Parathyroid adenoma (tissue), 2 donors: ENCODE data around the gene KLF12.

Experiments used
- H2AFZ ChIP-seq: fragments of 300-600 bp; sonication (generic); one replicate; pipeline ENCODE4 v1.7.0; 2017; ENCODE audit warnings: antibody characterized with exemption, mild to moderate bottlenecking
- H3K27ac ChIP-seq: fragments of 300-600 bp; sonication (generic); one replicate; pipeline ENCODE4 v1.7.0; 2017
- H3K27me3 ChIP-seq: fragments of 300-600 bp; sonication (generic); one replicate; pipeline ENCODE4 v1.7.0; 2017; ENCODE audit warnings: low read length; ENCODE audit not compliant: control insufficient read depth, insufficient read depth
- H3K36me3 ChIP-seq: fragments of 300-600 bp; sonication (generic); one replicate; pipeline ENCODE4 v1.7.0; 2017; ENCODE audit warnings: low read length; ENCODE audit not compliant: control insufficient read depth, insufficient read depth
- H3K4me1 ChIP-seq: fragments of 300-600 bp; sonication (generic); one replicate; pipeline ENCODE4 v1.7.0; 2017; ENCODE audit warnings: control low read depth
- H3K4me2 ChIP-seq: fragments of 300-600 bp; sonication (generic); one replicate; pipeline ENCODE4 v1.7.0; 2017; ENCODE audit warnings: low read length
- H3K4me3 ChIP-seq: fragments of 300-600 bp; sonication (generic); one replicate; pipeline ENCODE4 v1.7.0; 2017; ENCODE audit warnings: low read depth, low read length
- H3K79me2 ChIP-seq: fragments of 300-600 bp; sonication (generic); one replicate; pipeline ENCODE4 v1.7.0; 2017; ENCODE audit warnings: control low read depth
- H3K9ac ChIP-seq: fragments of 300-600 bp; sonication (generic); one replicate; pipeline ENCODE4 v1.7.0; 2017; ENCODE audit warnings: mild to moderate bottlenecking
- H3K9me3 ChIP-seq: fragments of 300-600 bp; sonication (generic); one replicate; pipeline ENCODE4 v1.7.0; 2017; ENCODE audit warnings: low read length; ENCODE audit not compliant: control insufficient read depth
- TF ChIP-seq, protein P1 (sequence below): fragments of 300-600 bp; sonication (generic); IDR thresholded peaks from one replicate; pipeline ENCODE4 v1.7.0; 2017; ENCODE audit warnings: antibody characterized with exemption, mild to moderate bottlenecking
- donor health status: primary hyperparathyroidism.

The KLF12 gene

DNA sequence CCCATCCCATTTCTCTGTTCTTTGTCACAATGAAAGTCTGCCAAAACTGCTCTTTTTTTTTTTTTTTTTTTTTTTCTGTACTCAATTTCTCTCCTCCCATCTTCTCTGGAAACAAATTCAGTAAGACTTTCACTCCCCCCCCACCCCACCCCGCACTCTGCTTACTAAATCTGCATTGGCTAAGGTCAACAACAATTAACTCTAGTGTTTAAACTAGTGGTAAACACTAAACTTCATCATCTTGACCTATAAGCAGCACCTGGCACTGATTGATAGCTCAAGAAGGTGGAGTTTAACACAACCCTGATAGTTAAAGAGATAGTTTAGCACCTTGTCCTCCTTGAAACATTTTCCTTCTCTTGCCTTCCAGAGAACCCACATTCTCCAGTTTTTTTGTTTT lies 14.1 kb upstream of the KLF12 start:
- Histone ChIP-seq H3K27me3 (no peaks in the 10 kb centered on the region), H2AFZ (no peak overlapping the region), H3K4me2 (no peak overlapping the region), H3K9ac (no peak overlapping the region), H3K9me3 (no peaks in the 10 kb centered on the region), H3K36me3 (no peaks in the 10 kb centered on the region), H3K27ac (no peak overlapping the region), H3K79me2 (no peaks in the 10 kb centered on the region), H3K4me1 (no peaks in the 10 kb centered on the region), H3K4me3 (no peak overlapping the region)
- TF ChIP-seq, protein P1, sequence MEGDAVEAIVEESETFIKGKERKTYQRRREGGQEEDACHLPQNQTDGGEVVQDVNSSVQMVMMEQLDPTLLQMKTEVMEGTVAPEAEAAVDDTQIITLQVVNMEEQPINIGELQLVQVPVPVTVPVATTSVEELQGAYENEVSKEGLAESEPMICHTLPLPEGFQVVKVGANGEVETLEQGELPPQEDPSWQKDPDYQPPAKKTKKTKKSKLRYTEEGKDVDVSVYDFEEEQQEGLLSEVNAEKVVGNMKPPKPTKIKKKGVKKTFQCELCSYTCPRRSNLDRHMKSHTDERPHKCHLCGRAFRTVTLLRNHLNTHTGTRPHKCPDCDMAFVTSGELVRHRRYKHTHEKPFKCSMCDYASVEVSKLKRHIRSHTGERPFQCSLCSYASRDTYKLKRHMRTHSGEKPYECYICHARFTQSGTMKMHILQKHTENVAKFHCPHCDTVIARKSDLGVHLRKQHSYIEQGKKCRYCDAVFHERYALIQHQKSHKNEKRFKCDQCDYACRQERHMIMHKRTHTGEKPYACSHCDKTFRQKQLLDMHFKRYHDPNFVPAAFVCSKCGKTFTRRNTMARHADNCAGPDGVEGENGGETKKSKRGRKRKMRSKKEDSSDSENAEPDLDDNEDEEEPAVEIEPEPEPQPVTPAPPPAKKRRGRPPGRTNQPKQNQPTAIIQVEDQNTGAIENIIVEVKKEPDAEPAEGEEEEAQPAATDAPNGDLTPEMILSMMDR = no peak

DNA sequence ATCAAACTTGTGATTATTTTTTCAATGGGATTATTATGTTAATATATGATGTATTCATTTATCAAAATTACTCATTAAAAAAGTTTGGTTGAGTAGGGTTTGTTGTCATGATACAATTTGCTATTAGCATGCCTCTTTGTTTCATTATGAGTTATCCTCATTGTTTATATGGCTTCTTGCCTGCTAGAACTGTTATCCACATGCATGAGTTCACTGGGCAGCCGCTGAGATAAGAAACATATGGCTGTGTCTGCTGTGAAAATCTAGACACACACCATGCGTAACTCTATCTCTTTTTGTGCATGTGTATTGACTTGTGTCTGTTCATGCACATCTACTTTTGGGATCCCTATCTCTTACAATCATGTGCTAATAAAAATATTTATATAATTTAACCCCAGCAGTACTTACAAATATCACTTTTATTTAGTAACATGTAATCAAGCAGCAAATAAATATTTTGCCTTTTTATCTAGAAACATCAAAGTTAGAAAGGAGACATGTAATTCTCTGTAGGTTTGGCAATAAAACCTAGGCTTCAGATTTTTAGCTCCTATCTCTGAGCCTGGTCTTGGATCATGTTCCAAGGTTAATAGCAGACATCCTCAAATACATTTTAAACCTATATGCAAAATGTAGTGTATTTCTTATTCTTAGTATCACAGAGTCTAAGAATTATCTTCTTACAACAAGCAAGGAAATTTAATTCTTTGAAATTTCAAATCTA lies 11.2 kb upstream of the KLF12 start:
- Histone ChIP-seq H3K4me2 (no peak overlapping the region), H3K27ac (no peak overlapping the region), H2AFZ (no peak overlapping the region), H3K4me1 (no peaks in the 10 kb centered on the region), H3K79me2 (no peaks in the 10 kb centered on the region), H3K4me3 (no peak overlapping the region), H3K9ac (no peak overlapping the region), H3K9me3 (no peaks in the 10 kb centered on the region), H3K36me3 (no peaks in the 10 kb centered on the region), H3K27me3 (no peaks in the 10 kb centered on the region)
- TF ChIP-seq, protein P1 = no peak

DNA sequence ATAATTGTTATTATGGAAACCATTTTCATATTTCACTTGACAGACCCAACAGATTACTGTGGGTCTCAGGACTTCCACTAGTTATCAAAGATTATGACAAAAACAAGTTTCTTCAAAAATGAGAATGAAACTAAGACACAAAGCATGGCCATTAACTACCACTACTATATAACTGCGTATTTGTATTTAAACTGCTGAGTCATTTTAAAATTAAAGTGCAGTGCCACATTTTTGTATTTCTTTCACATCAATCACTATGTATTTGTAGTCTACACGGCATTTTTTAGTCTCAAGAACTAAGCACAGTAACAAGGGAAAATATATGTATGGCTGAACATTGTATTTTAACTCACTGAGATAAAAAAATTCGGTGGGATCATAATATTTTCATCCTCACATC lies 10.1 kb upstream of the KLF12 start:
- H3K4me2 ChIP-seq = no peak overlapping the region
- no peaks in the 10 kb centered on the region for H3K4me1 ChIP-seq
- H3K27me3 ChIP-seq = no peaks in the 10 kb centered on the region
- H3K4me3 ChIP-seq = no peak overlapping the region
- no peaks in the 10 kb centered on the region for H3K9me3 ChIP-seq
- H2AFZ ChIP-seq = no peak overlapping the region
- H3K79me2 ChIP-seq = no peaks in the 10 kb centered on the region
- no peak overlapping the region for H3K27ac ChIP-seq
- H3K9ac ChIP-seq = no peak overlapping the region
- TF ChIP-seq, protein P1 = no peak
- no peaks in the 10 kb centered on the region for H3K36me3 ChIP-seq

DNA sequence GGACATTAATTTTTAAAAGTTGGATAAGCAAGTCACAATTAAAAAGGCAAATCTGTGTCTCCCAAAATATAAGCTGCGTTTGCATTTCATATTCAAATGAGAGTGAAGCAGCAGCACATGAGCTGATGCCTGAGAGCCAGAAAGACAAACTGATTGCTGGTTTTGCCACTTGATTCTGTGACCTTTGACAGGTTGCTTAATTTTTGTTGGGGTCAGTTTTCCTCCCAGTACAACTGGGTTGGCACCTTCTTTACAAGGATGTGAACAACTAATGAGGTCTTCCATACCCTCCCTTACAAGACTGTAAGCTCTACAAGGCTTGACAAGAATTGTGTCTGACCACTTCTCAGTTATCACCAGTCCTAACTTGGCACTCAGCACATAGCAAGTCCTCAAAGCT lies 8.1 kb upstream of the KLF12 start:
- no peaks in the 10 kb centered on the region for H3K9me3 ChIP-seq
- no peak overlapping the region for H2AFZ ChIP-seq
- TF ChIP-seq, protein P1 = no peak
- no peaks in the 10 kb centered on the region for H3K27me3 ChIP-seq
- no peaks in the 10 kb centered on the region for H3K36me3 ChIP-seq
- no peak overlapping the region for H3K4me3 ChIP-seq
- H3K9ac ChIP-seq = no peak overlapping the region
- no peaks in the 10 kb centered on the region for H3K79me2 ChIP-seq
- no peaks in the 10 kb centered on the region for H3K4me1 ChIP-seq
- H3K4me2 ChIP-seq = no peak overlapping the region
- no peak overlapping the region for H3K27ac ChIP-seq

DNA sequence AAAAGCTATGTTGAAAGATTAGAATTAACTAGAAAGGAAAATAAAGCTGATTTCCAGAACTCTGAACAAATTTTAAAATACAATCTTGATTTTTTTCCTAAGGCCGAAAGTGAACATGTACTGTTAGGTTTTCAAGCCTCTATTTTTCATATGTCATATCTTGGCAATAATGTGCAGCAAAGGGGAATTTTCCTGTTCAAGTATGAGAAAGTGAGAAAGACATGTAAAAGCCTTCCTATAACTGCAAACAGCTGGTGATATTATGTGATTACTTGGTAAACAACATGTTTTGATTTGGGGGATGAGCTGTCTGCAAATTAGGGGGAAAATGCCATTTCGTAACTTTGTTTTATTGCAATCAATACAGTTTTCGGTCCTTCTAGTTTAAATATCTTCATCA lies 4.0 kb upstream of the KLF12 start:
- Histone ChIP-seq H3K4me1 (no peaks in the 10 kb centered on the region), H3K4me3 (no peak overlapping the region), H3K27ac (no peak overlapping the region), H3K4me2 (no peak overlapping the region), H3K36me3 (no peaks in the 10 kb centered on the region), H3K9ac (no peak overlapping the region), H2AFZ (no peak overlapping the region), H3K9me3 (no peaks in the 10 kb centered on the region), H3K79me2 (no peaks in the 10 kb centered on the region), H3K27me3 (no peaks in the 10 kb centered on the region)
- TF ChIP-seq, protein P1 = no peak
